ENCODE measurements around the gene ALKBH5. TPM values are rescaled to one million over a fixed set of nuclear protein-coding genes. Genes with fewer than 3 reads are reported as not detected.
A peak's percentile ranks its signal among the peaks of the same experiment; 100 is the strongest.

ALKBH5 gene
- total RNA-seq, 1 experiment from 2014 or later, result 124 TPM

GRCh38 chr17:18247613-18248001 lies 64.0 kb downstream of the ALKBH5 start:
- DNase-seq, result no peak
- Histone ChIP-seq H4K20me1 (ENCODE audit: insufficient read depth, low read depth, low read length) (peaks cover 8% of the 10 kb centered on the region; the same call in 1 of the 2 replicates), H3K27me3 (ENCODE audit: low read length) (no peaks in the 10 kb centered on the region), H3K27ac (ENCODE audit: low read length) (no peak overlapping the region), H3K36me3 (ENCODE audit: insufficient read depth, low read length) (peaks cover 19% of the 10 kb centered on the region; the same call in 1 of the 2 replicates), H3K9me2 (replicated peaks; ENCODE audit: insufficient read depth, low read length) (no peaks in the 10 kb centered on the region), H3K4me1 (ENCODE audit: low read length) (peaks cover 2% of the 10 kb centered on the region; the same call in 1 of the 2 replicates), H3K9me3 (ENCODE audit: low read length) (no peaks in the 10 kb centered on the region), H3K4me3 (ENCODE audit: low read length) (no peak overlapping the region), H3K9ac (ENCODE audit: low read length) (no peak overlapping the region), H2AFZ (ENCODE audit: low read length) (no peak overlapping the region), H3K4me2 (ENCODE audit: low read depth, low read length, poor library complexity, severe bottlenecking) (no peak overlapping the region), H3K79me2 (ENCODE audit: low read length) (no peaks in the 10 kb centered on the region)

GRCh38 chr17:18248300-18248731 lies 64.7 kb downstream of the ALKBH5 start:
- peaks cover 19% of the 10 kb centered on the region; the same call in 1 of the 2 replicates for H3K36me3 ChIP-seq (ENCODE audit: insufficient read depth, low read length)
- H3K9me2 ChIP-seq (replicated peaks; ENCODE audit: insufficient read depth, low read length), result no peaks in the 10 kb centered on the region
- no peak overlapping the region for H2AFZ ChIP-seq (ENCODE audit: low read length)
- H4K20me1 ChIP-seq (ENCODE audit: insufficient read depth, low read depth, low read length), result peaks cover 8% of the 10 kb centered on the region; the same call in 1 of the 2 replicates
- no peak overlapping the region for H3K4me2 ChIP-seq (ENCODE audit: low read depth, low read length, poor library complexity, severe bottlenecking)
- H3K79me2 ChIP-seq (ENCODE audit: low read length), result no peaks in the 10 kb centered on the region
- DNase-seq, result peak; percentile 91
- no peak overlapping the region for H3K4me3 ChIP-seq (ENCODE audit: low read length)
- no peak overlapping the region for H3K27ac ChIP-seq (ENCODE audit: low read length)
- no peak overlapping the region for H3K9ac ChIP-seq (ENCODE audit: low read length)
- H3K4me1 ChIP-seq (ENCODE audit: low read length), result peaks cover 2% of the 10 kb centered on the region; the same call in 1 of the 2 replicates
- no peaks in the 10 kb centered on the region for H3K27me3 ChIP-seq (ENCODE audit: low read length)
- no peaks in the 10 kb centered on the region for H3K9me3 ChIP-seq (ENCODE audit: low read length)

- Histone ChIP-seq H2AFZ (ENCODE audit: low read length) (no peak overlapping the region), H3K9ac (ENCODE audit: low read length) (no peak overlapping the region), H3K9me2 (replicated peaks; ENCODE audit: insufficient read depth, low read length) (no peaks in the 10 kb centered on the region), H3K27me3 (ENCODE audit: low read length) (no peaks in the 10 kb centered on the region), H3K27ac (ENCODE audit: low read length) (no peak overlapping the region), H3K4me3 (ENCODE audit: low read length) (no peak overlapping the region), H3K4me2 (ENCODE audit: low read depth, low read length, poor library complexity, severe bottlenecking) (no peak overlapping the region), H3K36me3 (ENCODE audit: insufficient read depth, low read length) (peaks cover 19% of the 10 kb centered on the region; the same call in 1 of the 2 replicates), H3K4me1 (ENCODE audit: low read length) (peaks cover 2% of the 10 kb centered on the region; the same call in 1 of the 2 replicates), H4K20me1 (ENCODE audit: insufficient read depth, low read depth, low read length) (peaks cover 8% of the 10 kb centered on the region; the same call in 1 of the 2 replicates), H3K9me3 (ENCODE audit: low read length) (no peaks in the 10 kb centered on the region), H3K79me2 (ENCODE audit: low read length) (no peaks in the 10 kb centered on the region)
- no peak for DNase-seq
These were observed 65.2 kb downstream of the ALKBH5 start for GRCh38 chr17:18248811-18249210.

- no peaks in the 10 kb centered on the region for H3K27me3 ChIP-seq (ENCODE audit: low read length)
- H3K4me3 ChIP-seq (ENCODE audit: low read length), result no peak overlapping the region
- H3K27ac ChIP-seq (ENCODE audit: low read length), result no peak overlapping the region
- no peaks in the 10 kb centered on the region for H3K79me2 ChIP-seq (ENCODE audit: low read length)
- no peak for DNase-seq
- peaks cover 2% of the 10 kb centered on the region; the same call in 1 of the 2 replicates for H3K4me1 ChIP-seq (ENCODE audit: low read length)
- H2AFZ ChIP-seq (ENCODE audit: low read length), result no peak overlapping the region
- no peak overlapping the region for H3K9ac ChIP-seq (ENCODE audit: low read length)
- H3K4me2 ChIP-seq (ENCODE audit: low read depth, low read length, poor library complexity, severe bottlenecking), result no peak overlapping the region
- peaks cover 8% of the 10 kb centered on the region; the same call in 1 of the 2 replicates for H4K20me1 ChIP-seq (ENCODE audit: insufficient read depth, low read depth, low read length)
- H3K36me3 ChIP-seq (ENCODE audit: insufficient read depth, low read length), result peaks cover 19% of the 10 kb centered on the region; the same call in 1 of the 2 replicates
- H3K9me3 ChIP-seq (ENCODE audit: low read length), result no peaks in the 10 kb centered on the region
- H3K9me2 ChIP-seq (replicated peaks; ENCODE audit: insufficient read depth, low read length), result no peaks in the 10 kb centered on the region
These were observed 66.6 kb downstream of the ALKBH5 start for GRCh38 chr17:18250259-18250658.

- Histone ChIP-seq H3K4me3 (ENCODE audit: low read length) (no peak overlapping the region), H3K9ac (ENCODE audit: low read length) (no peak overlapping the region)
These were observed 67.1 kb downstream of the ALKBH5 start for GRCh38 chr17:18250708-18251107.

GRCh38 chr17:18251204-18251603 lies 67.6 kb downstream of the ALKBH5 start:
- H3K27me3 ChIP-seq (ENCODE audit: low read length), result no peaks in the 10 kb centered on the region
- peaks cover 15% of the 10 kb centered on the region; the same call in 1 of the 2 replicates for H3K36me3 ChIP-seq (ENCODE audit: insufficient read depth, low read length)
- peaks cover 2% of the 10 kb centered on the region; the same call in 1 of the 2 replicates for H3K4me1 ChIP-seq (ENCODE audit: low read length)
- H2AFZ ChIP-seq (ENCODE audit: low read length), result no peak overlapping the region
- H4K20me1 ChIP-seq (ENCODE audit: insufficient read depth, low read depth, low read length), result peaks cover 8% of the 10 kb centered on the region; the same call in 1 of the 2 replicates
- H3K27ac ChIP-seq (ENCODE audit: low read length), result no peak overlapping the region
- no peak for DNase-seq
- no peaks in the 10 kb centered on the region for H3K9me2 ChIP-seq (replicated peaks; ENCODE audit: insufficient read depth, low read length)
- H3K4me3 ChIP-seq (ENCODE audit: low read length), result no peak overlapping the region
- H3K4me2 ChIP-seq (ENCODE audit: low read depth, low read length, poor library complexity, severe bottlenecking), result no peak overlapping the region
- H3K79me2 ChIP-seq (ENCODE audit: low read length), result peaks cover 6% of the 10 kb centered on the region; the same call in 1 of the 2 replicates
- H3K9me3 ChIP-seq (ENCODE audit: low read length), result no peaks in the 10 kb centered on the region
- no peak overlapping the region for H3K9ac ChIP-seq (ENCODE audit: low read length)

More at GRCh38 chr17:18250708-18251107, 67.1 kb downstream of the ALKBH5 start:
- no peaks in the 10 kb centered on the region for H3K9me3 ChIP-seq (ENCODE audit: low read length)
- H3K27me3 ChIP-seq (ENCODE audit: low read length), result no peaks in the 10 kb centered on the region
- H3K79me2 ChIP-seq (ENCODE audit: low read length), result peaks cover 1% of the 10 kb centered on the region; the same call in 1 of the 2 replicates
- H3K27ac ChIP-seq (ENCODE audit: low read length), result no peak overlapping the region
- no peaks in the 10 kb centered on the region for H3K9me2 ChIP-seq (replicated peaks; ENCODE audit: insufficient read depth, low read length)
- peaks cover 2% of the 10 kb centered on the region; the same call in 1 of the 2 replicates for H3K4me1 ChIP-seq (ENCODE audit: low read length)
- H4K20me1 ChIP-seq (ENCODE audit: insufficient read depth, low read depth, low read length), result peaks cover 8% of the 10 kb centered on the region; the same call in 1 of the 2 replicates
- no peak for DNase-seq
- no peak overlapping the region for H3K4me2 ChIP-seq (ENCODE audit: low read depth, low read length, poor library complexity, severe bottlenecking)
- peaks cover 15% of the 10 kb centered on the region; the same call in 1 of the 2 replicates for H3K36me3 ChIP-seq (ENCODE audit: insufficient read depth, low read length)
- no peak overlapping the region for H2AFZ ChIP-seq (ENCODE audit: low read length)

GRCh38 chr17:18252160-18252559 lies 68.5 kb downstream of the ALKBH5 start:
- no peak overlapping the region for H3K4me3 ChIP-seq (ENCODE audit: low read length)
- H4K20me1 ChIP-seq (ENCODE audit: insufficient read depth, low read depth, low read length), result peaks cover 11% of the 10 kb centered on the region; the same call in 1 of the 2 replicates
- H3K4me1 ChIP-seq (ENCODE audit: low read length), result peaks cover 6% of the 10 kb centered on the region
- DNase-seq, result no peak
- no peak overlapping the region for H3K9ac ChIP-seq (ENCODE audit: low read length)
- no peak overlapping the region for H2AFZ ChIP-seq (ENCODE audit: low read length)
- H3K36me3 ChIP-seq (ENCODE audit: insufficient read depth, low read length), result peaks cover 12% of the 10 kb centered on the region; the same call in 1 of the 2 replicates
- H3K9me2 ChIP-seq (replicated peaks; ENCODE audit: insufficient read depth, low read length), result no peaks in the 10 kb centered on the region
- no peaks in the 10 kb centered on the region for H3K9me3 ChIP-seq (ENCODE audit: low read length)
- peaks cover 16% of the 10 kb centered on the region for H3K79me2 ChIP-seq (ENCODE audit: low read length)
- no peak overlapping the region for H3K4me2 ChIP-seq (ENCODE audit: low read depth, low read length, poor library complexity, severe bottlenecking)
- H3K27me3 ChIP-seq (ENCODE audit: low read length), result no peaks in the 10 kb centered on the region
- H3K27ac ChIP-seq (ENCODE audit: low read length), result no peak overlapping the region

- peaks cover 12% of the 10 kb centered on the region for H3K4me1 ChIP-seq (ENCODE audit: low read length)
- DNase-seq, result no peak
- H3K79me2 ChIP-seq (ENCODE audit: low read length), result peaks cover 27% of the 10 kb centered on the region
- H3K4me2 ChIP-seq (ENCODE audit: low read depth, low read length, poor library complexity, severe bottlenecking), result no peak overlapping the region
- H3K9me2 ChIP-seq (replicated peaks; ENCODE audit: insufficient read depth, low read length), result no peaks in the 10 kb centered on the region
- H3K36me3 ChIP-seq (ENCODE audit: insufficient read depth, low read length), result peaks cover 6% of the 10 kb centered on the region; the same call in 1 of the 2 replicates
- H4K20me1 ChIP-seq (ENCODE audit: insufficient read depth, low read depth, low read length), result peaks cover 9% of the 10 kb centered on the region; the same call in 1 of the 2 replicates
- H3K4me3 ChIP-seq (ENCODE audit: low read length), result no peak overlapping the region
- H2AFZ ChIP-seq (ENCODE audit: low read length), result no peak overlapping the region
- no peaks in the 10 kb centered on the region for H3K9me3 ChIP-seq (ENCODE audit: low read length)
- H3K27me3 ChIP-seq (ENCODE audit: low read length), result no peaks in the 10 kb centered on the region
- H3K9ac ChIP-seq (ENCODE audit: low read length), result no peak overlapping the region
- no peak overlapping the region for H3K27ac ChIP-seq (ENCODE audit: low read length)
These were observed 69.7 kb downstream of the ALKBH5 start for GRCh38 chr17:18253187-18253884.

Data from Karpas-422 (cell line).